ENCODE data around the gene GPR21.

Gene GPR21

GRCh38 chr9:123034881-123035510, 1.5 kb downstream of the GPR21 start:
- DNase-seq, result peak; percentile 90

DNA sequence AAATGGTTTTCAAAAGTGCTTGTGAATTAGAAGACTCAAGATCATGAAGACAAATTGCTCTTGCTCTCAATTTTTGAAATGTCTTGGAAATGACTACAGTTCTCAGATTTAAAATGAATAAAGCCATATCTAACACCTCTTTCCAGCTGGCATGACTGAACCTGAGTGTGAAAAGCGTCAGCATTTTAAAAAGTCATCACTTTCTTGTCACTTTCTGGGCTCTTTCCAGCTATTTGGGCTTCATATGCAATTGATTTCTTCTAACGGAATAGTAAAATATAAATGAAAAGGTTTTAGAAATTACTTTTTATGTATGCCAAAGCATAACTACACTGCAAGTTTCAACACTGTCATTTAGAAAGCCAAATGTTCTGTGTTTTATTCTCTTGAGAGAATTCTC, 2.3 kb downstream of the GPR21 start:
- DNase-seq, result no peak

DNA sequence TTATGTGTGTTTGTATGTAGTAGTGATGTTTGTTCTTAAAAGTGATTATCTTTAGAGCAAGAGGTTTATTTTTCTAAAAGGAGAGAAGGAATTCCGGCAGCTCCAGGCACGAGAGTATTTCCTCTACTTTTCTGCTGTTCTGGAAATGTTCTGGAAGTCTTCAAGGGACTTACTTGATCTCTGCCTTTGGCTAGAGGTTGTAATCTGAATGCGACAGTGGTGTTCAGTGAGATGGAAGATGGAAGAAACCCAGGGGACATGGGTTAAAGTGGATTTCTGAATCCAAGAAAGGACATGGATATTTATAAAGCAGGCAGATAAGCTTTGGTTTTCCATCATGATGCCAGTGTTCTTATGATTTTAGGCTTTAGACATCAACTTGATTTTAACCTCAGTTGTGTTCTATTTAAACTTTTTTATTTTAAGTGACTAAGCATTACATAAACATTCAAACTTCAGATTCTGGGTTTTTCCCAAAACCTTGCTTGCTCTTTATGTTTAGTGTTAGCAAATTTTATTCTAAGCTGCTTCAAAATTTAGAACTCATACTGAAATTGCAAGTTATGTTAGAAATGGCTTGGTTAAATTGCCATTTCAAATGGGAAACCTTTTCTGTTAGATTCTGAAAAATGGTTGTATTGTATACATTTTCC, 3.6 kb downstream of the GPR21 start:
- DNase-seq, result no peak

GRCh38 chr9:123039617-123040219, 6.3 kb downstream of the GPR21 start:
- DNase-seq, result no peak

GRCh38 chr9:123040801-123041200, 7.3 kb downstream of the GPR21 start:
- DNase-seq, result no peak

DNA sequence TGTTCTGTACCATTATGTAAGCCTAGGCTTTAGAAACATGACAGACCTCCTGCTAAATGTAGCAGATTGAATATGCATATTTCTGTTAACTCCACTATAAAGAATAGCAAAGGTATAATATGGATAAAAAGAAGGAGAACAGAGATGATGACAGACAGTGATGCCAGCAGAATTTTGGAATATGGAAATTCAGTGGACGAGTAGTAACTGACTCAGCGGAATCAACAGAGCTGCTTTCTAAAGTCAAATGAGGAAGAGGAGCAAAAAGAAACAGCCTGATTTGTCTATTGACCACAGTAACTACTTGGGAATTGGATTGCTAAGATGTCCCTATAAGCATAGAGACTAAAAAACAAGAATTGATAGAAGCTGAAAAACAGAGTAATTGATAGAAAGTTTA, 8.0 kb downstream of the GPR21 start:
- no peak for DNase-seq

- no peak for DNase-seq
Measured at GRCh38 chr9:123043081-123043939, 9.8 kb downstream of the GPR21 start.

- DNase-seq, result no peak
Measured at GRCh38 chr9:123044586-123044985, 11.1 kb downstream of the GPR21 start.

- no peak for DNase-seq
Measured at GRCh38 chr9:123046406-123047195, 13.1 kb downstream of the GPR21 start.

- DNase-seq, result no peak
Measured at GRCh38 chr9:123048748-123049147, 15.3 kb downstream of the GPR21 start.

DNA sequence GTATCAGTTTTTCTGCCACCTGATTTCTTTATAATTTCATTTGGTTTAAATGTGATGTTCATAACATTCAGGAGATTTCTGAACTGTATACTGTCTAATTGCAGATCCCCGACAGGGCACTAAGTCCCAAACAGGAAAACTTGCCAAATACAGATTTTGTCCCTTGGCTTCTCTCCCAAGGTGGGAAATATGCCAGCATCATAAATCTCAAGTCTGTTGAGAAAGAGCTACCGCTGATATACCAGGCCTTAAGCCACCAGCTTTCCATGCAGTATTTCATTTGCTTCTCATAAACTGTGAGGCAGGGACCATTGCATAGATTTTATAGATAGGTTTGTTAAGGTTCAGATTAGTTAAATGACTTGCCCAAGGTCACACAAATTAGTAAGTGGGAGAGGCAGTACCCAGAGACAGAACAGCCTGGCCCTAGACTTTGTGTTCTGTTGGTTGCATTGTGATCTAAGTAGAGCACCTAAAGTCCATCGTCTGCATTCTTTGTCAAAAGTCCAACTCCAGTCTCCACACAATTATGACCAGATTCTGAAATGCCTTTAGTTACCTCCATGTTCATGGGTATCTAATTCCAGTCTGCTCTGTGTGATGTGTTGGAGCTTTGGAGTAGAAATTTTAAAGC, 16.2 kb downstream of the GPR21 start:
- DNase-seq, result no peak

GRCh38 chr9:123053046-123053445, 19.6 kb downstream of the GPR21 start:
- no peak for DNase-seq

GRCh38 chr9:123053711-123054110, 20.2 kb downstream of the GPR21 start:
- no peak for DNase-seq

GRCh38 chr9:123058834-123059233, 25.4 kb downstream of the GPR21 start:
- no peak for DNase-seq

GRCh38 chr9:123059472-123060220, 26.2 kb downstream of the GPR21 start:
- no peak for DNase-seq

DNA sequence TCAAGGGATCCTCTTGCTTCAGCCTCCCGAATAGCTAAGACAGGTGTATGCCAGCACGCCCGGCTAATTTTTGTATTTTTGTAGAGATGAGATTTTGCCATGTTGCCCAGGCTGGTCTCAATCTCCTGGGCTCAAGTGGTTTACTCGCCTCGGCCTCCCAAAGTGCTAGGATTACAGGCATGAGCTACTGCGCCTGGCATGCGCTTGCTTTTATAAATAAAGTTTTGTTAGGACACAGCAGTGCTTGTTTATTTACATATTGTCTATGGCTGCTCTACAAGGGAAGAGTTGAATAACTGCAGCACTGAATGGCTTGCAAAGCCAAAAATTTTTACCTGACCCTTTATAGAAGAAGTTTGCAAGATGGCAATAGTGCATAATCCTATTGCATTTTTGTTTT, 27.7 kb downstream of the GPR21 start:
- no peak for DNase-seq

DNA sequence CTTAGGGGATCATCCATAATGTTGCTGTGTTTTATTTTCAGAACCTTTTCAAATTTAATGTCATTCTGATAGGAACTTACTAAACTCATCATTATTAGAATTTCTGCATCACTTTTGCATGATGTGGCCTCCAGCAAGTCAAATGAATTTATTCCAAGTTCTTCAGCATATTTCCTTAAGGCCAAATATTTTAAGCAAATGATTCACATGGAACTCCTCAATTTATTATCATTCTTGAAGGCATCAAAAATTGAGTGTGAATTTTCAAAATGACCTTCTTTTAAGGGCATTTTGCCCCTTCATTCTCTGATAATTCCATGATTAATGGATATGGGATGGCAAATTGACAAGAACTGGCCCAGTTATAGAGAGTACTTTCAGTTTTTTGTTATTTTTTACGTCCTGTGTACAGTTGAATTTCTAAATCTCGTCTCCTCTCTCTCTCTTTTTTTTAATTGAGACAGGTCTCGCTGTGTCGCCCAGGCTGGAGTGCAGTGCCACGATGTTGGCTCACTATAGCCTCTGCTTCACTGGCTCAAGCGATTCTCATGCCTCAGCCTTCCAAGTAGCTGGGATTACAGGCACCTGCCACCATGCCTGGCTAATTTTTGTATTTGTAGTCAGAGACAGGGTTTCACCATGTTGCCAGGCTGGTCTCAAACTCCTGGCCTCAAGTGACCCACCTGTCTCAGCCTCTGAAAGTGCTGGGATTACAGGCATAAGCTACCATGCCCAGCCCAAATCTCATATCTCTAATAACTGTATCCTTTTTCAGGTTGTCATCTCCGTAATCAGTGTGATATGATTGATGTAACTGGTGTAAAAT, 29.1 kb downstream of the GPR21 start:
- no peak for DNase-seq

DNA sequence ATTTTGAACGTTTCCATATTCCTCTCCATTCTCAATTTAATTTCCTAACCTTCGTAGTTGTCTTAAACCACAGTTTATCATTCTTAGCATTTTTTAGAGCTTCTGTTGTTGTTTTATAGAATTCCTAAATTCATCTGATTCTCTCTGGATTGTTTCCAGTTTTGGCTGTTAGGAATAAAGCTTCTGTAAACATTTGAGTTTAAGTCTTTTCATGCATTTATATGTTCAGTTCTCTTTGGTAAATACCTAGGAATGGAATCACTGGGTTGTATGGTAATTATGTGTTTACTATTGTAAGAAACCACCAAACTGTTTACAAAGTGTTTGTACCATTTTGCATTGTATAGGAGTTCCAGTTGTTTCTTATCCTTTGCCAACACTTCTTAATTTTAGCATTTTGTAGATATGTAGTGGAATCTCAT, 29.7 kb downstream of the GPR21 start:
- DNase-seq, result no peak

GRCh38 chr9:123063896-123064295, 30.4 kb downstream of the GPR21 start:
- DNase-seq, result no peak

- no peak for DNase-seq
Measured at GRCh38 chr9:123064716-123065115, 31.2 kb downstream of the GPR21 start.

GRCh38 chr9:123065196-123065595, 31.7 kb downstream of the GPR21 start:
- no peak for DNase-seq
